ENCODE measurements around the gene ZMYND11.
A peak's percentile ranks its signal among the peaks of the same experiment; 100 is the strongest.
"Not testable (repeated sequence)": the region's sequence is repeated elsewhere in the genome, so short reads cannot be mapped to it uniquely, and the experiment has no call there.

The ZMYND11 gene

DNA sequence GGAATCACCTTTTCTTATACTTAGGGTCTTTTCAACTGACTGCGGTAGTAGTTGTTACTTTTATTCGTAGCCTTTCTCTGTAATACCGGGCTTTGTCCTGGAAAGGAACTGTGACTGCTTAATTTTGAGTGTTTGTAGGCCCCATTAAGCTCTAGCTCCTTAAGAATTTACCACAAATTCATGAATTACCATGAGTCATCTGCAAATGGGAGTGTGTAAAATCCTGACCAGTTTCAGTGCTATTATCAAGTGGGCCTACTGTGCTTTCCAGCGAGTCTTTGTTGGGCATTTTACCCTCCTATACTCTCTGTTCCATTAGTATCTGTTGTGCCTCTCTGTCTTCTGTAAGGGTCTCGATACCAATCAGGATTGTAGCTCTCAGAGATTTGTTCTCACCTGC is 49.7 kb downstream of the ZMYND11 start:
- TF ChIP-seq, protein P1, sequence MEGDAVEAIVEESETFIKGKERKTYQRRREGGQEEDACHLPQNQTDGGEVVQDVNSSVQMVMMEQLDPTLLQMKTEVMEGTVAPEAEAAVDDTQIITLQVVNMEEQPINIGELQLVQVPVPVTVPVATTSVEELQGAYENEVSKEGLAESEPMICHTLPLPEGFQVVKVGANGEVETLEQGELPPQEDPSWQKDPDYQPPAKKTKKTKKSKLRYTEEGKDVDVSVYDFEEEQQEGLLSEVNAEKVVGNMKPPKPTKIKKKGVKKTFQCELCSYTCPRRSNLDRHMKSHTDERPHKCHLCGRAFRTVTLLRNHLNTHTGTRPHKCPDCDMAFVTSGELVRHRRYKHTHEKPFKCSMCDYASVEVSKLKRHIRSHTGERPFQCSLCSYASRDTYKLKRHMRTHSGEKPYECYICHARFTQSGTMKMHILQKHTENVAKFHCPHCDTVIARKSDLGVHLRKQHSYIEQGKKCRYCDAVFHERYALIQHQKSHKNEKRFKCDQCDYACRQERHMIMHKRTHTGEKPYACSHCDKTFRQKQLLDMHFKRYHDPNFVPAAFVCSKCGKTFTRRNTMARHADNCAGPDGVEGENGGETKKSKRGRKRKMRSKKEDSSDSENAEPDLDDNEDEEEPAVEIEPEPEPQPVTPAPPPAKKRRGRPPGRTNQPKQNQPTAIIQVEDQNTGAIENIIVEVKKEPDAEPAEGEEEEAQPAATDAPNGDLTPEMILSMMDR (IDR thresholded peaks at IDR 0.05; ENCODE audit: control insufficient read depth, insufficient read depth, low read depth, low read length, missing control alignments), result no peak
- no peak overlapping the region for H3K4me3 ChIP-seq (ENCODE audit: control insufficient read depth, low read depth, low read length)
- DNase-seq (ENCODE audit: low read depth), result no peak

DNA sequence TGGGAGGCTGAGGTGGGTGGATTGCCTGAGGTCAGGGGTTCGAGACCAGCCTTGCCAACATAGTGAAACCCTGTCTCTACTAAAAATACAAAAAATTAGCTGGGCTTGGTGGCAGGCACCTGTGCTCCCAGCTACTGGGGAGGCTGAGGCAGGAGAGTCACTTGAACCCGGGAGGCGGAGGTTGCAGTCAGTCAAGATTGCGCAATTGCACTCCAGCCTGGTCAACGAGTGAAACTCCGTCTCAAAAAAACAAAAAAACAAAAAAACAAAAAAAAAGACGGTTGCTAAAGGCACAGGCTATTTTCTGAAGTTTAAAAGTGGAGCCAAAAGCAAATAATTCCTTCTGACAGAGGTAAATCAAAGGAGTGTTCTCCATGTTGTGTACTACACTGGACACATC is 50.3 kb downstream of the ZMYND11 start:
- not testable (repeated sequence) for H3K4me3 ChIP-seq (ENCODE audit: control insufficient read depth, low read depth, low read length); DNase-seq (ENCODE audit: low read depth)

DNA sequence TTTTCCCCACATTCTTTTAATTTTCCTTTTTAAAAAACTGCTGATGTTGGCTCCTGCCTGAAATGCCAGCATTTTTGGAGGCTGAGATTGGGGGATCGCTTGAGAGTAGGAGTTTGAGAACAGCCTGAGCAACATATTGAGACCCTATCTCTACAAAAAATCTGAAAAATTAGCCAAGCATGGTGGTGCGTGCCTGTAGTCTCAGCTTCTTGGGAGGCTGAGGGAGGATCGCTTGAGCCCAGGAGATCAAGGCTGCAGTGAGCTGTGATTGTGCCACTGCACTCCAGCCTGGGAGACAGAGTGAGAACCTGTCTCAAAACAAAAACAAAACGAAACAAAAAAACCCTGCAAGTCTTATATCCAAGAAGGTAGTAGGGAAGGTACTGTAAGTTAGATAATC is 51.7 kb downstream of the ZMYND11 start:
- no peak overlapping the region for H3K4me3 ChIP-seq (ENCODE audit: control insufficient read depth, low read depth, low read length)
- no peak for DNase-seq (ENCODE audit: low read depth)
- TF ChIP-seq, protein P1 (IDR thresholded peaks at IDR 0.05; ENCODE audit: control insufficient read depth, insufficient read depth, low read depth, low read length, missing control alignments), result no peak

DNA sequence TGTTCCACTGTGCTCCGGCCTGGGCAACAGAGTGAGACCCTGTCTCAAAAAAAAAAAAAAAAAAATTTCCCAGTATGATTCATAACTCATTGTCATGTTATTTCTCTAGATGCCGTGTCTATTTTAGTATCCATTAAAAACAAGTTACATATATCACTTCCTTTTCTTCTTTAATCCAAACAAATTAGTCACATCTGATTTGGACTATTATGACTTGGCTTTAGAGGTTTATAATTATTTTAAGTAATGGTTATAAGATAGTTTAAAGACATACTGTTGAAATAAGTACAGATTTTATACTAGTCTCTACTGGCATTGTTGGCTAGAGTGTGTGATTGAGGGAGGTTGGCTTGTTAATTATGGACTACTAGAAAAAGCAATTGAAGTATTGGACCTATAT is 53.3 kb downstream of the ZMYND11 start:
- no peak for DNase-seq (ENCODE audit: low read depth)

DNA sequence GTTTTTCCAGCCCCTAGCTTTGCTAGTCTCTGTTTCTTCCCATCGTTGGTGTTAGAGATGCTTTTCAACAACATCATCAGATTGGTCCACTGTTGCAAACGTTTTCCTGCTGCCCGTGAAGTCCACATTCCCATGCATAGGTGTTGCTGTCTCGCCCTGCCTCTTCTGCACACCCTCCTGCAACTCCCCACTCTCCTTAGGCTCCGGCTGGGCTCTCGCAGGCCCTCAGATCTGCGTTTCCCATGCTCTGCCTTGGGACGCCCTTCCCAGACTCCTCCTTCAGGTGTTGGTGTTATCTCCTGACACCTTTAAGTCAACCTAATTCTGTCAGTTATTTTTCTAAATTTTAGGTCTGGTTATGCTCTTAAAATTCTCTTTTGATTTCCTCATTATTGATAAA is 55.0 kb downstream of the ZMYND11 start:
- TF ChIP-seq, protein P1 (IDR thresholded peaks at IDR 0.05; ENCODE audit: control insufficient read depth, insufficient read depth, low read depth, low read length, missing control alignments), result no peak
- H3K4me3 ChIP-seq (ENCODE audit: control insufficient read depth, low read depth, low read length), result no peak overlapping the region
- DNase-seq (ENCODE audit: low read depth), result no peak

More for the DNA sequence above, 53.3 kb downstream of the ZMYND11 start:
- TF ChIP-seq, protein P1 (IDR thresholded peaks at IDR 0.05; ENCODE audit: control insufficient read depth, insufficient read depth, low read depth, low read length, missing control alignments), result no peak
- H3K4me3 ChIP-seq (ENCODE audit: control insufficient read depth, low read depth, low read length), result no peak overlapping the region

DNA sequence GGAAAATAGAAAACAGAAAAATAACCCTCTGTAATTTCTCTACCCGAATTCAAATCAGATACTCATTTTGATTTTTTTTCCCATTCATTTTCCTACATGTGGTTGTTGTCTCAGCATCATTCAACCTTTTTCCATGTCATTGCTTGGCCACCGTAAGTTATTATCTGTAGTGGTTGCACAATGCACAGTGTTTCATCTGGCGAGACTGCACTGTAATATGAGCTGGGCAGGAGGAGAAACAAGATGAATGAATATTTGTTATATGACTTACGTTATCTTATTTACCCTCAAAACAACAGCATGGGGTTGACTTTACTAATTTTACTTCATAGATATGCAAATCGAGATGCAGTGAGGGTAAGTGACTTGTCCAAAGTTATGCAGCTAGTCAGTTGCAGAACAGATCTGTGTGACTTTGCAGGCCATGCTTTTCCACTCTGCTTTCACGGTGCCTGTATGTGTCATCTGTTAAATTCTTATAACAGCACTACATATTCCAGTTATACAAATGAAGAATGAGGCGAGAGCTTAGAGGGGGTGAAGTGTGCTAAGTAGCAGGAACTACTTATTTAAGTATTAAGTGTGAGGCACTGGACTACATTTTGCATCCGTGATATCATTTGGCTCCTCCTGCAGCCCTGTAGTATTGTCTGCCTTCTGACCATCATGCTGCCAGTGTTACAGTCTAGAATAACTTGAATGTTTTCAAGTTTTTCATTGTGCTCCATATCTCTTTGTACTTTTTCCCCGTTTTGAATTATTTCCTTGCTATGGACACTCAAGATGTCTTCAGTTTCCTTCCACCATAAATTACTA is 56.7 kb downstream of the ZMYND11 start:
- TF ChIP-seq, protein P1 (IDR thresholded peaks at IDR 0.05; ENCODE audit: control insufficient read depth, insufficient read depth, low read depth, low read length, missing control alignments), result no peak
- no peak overlapping the region for H3K4me3 ChIP-seq (ENCODE audit: control insufficient read depth, low read depth, low read length)
- DNase-seq (ENCODE audit: low read depth), result peak; percentile 24

DNA sequence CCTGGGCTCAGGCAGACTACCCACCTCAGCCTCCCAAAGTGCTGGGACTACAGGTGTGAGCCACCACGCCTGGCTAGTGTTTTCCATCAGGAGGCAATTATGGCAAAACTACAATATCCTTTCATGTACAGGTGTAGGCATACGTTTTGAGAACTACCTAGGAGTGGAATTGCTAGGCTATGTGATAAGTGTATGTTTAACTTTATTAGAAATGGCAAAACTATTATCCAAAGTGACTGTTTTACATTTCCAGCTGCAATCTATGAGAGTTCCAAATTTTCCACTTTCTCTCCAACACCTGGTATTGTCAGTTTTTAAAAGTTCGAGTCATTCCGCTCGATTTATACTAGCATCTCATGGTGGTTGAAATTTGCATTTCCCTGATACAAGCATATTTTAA is 59.0 kb downstream of the ZMYND11 start:
- TF ChIP-seq, protein P1 (IDR thresholded peaks at IDR 0.05; ENCODE audit: control insufficient read depth, insufficient read depth, low read depth, low read length, missing control alignments), result no peak

More for the DNA sequence above, 59.0 kb downstream of the ZMYND11 start:
- no peak overlapping the region for H3K4me3 ChIP-seq (ENCODE audit: control insufficient read depth, low read depth, low read length)
- no peak for DNase-seq (ENCODE audit: low read depth)
